NCI-H2171 treated with DMSO at 0.1 percent for 48 hours (cell line): ENCODE data around the gene DENND4A.
"Not testable (repeated sequence)": the region's sequence is repeated elsewhere in the genome, so short reads cannot be mapped to it uniquely, and the experiment has no call there.

Experiments
- DNase-seq: peaks from one replicate; lab custom pipeline; 2025; lab: John Stamatoyannopoulos, UW

DENND4A gene

GRCh38 chr15:65818927-65819562, 27.0 kb upstream of the DENND4A start:
- no peak for DNase-seq

- DNase-seq, result no peak
Observed at GRCh38 chr15:65816441-65816840, 24.3 kb upstream of the DENND4A start.

GRCh38 chr15:65816008-65816407, 23.9 kb upstream of the DENND4A start:
- DNase-seq, result not testable (repeated sequence)

GRCh38 chr15:65814271-65814670, 22.2 kb upstream of the DENND4A start:
- not testable (repeated sequence) for DNase-seq

GRCh38 chr15:65812916-65813315, 20.8 kb upstream of the DENND4A start:
- DNase-seq, result no peak

- DNase-seq, result no peak
Observed at GRCh38 chr15:65812467-65812866, 20.4 kb upstream of the DENND4A start.

- DNase-seq, result no peak
Observed at GRCh38 chr15:65811835-65812234, 19.7 kb upstream of the DENND4A start.

- DNase-seq, result not testable (repeated sequence)
Observed at GRCh38 chr15:65811011-65811733, 19.1 kb upstream of the DENND4A start.

GRCh38 chr15:65806397-65806796, 14.3 kb upstream of the DENND4A start:
- no peak for DNase-seq

GRCh38 chr15:65805019-65805745, 13.1 kb upstream of the DENND4A start:
- DNase-seq, result no peak

GRCh38 chr15:65804252-65804931, 12.3 kb upstream of the DENND4A start:
- DNase-seq, result no peak

- peak; percentile 54 for DNase-seq
Observed at GRCh38 chr15:65801229-65801805, 9.2 kb upstream of the DENND4A start.

GRCh38 chr15:65796610-65797078, 4.6 kb upstream of the DENND4A start:
- peak; percentile 22 for DNase-seq

- no peak for DNase-seq
Observed at GRCh38 chr15:65795663-65796216, 3.6 kb upstream of the DENND4A start.

GRCh38 chr15:65793818-65794104, 1.7 kb upstream of the DENND4A start:
- no peak for DNase-seq

GRCh38 chr15:65792988-65793817, 1.1 kb upstream of the DENND4A start:
- no peak for DNase-seq

GRCh38 chr15:65791335-65792137, 557 bp downstream of the DENND4A start:
- DNase-seq, result peak; percentile 86

GRCh38 chr15:65790694-65791334, 1.3 kb downstream of the DENND4A start:
- DNase-seq, result peak; percentile 67

- no peak for DNase-seq
Observed at GRCh38 chr15:65789759-65790425, 2.2 kb downstream of the DENND4A start.
